Measurements from ENCODE around the gene CAP2.

Gene CAP2

GRCh38 chr6:17474289-17474688 lies 80.9 kb downstream of the CAP2 start:
- no peak for DNase-seq (ENCODE audit: low read depth)

GRCh38 chr6:17475606-17476244 lies 82.3 kb downstream of the CAP2 start:
- no peak for DNase-seq (ENCODE audit: low read depth)

- DNase-seq (ENCODE audit: low read depth), result no peak
Observed at GRCh38 chr6:17476511-17476910, 83.1 kb downstream of the CAP2 start.

- no peak for DNase-seq (ENCODE audit: low read depth)
Observed at GRCh38 chr6:17477356-17477755, 84.0 kb downstream of the CAP2 start.

- no peak for DNase-seq (ENCODE audit: low read depth)
Observed at GRCh38 chr6:17478223-17478907, 85.0 kb downstream of the CAP2 start.

GRCh38 chr6:17478946-17479345 lies 85.6 kb downstream of the CAP2 start:
- DNase-seq (ENCODE audit: low read depth), result no peak

GRCh38 chr6:17480476-17480875 lies 87.1 kb downstream of the CAP2 start:
- DNase-seq (ENCODE audit: low read depth), result no peak

- DNase-seq (ENCODE audit: low read depth), result no peak
Observed at GRCh38 chr6:17482711-17483110, 89.3 kb downstream of the CAP2 start.

- no peak for DNase-seq (ENCODE audit: low read depth)
Observed at GRCh38 chr6:17483391-17484016, 90.1 kb downstream of the CAP2 start.

- DNase-seq (ENCODE audit: low read depth), result no peak
Observed at GRCh38 chr6:17484201-17484849, 90.9 kb downstream of the CAP2 start.

GRCh38 chr6:17485181-17485580 lies 91.8 kb downstream of the CAP2 start:
- DNase-seq (ENCODE audit: low read depth), result no peak

GRCh38 chr6:17485946-17486345 lies 92.6 kb downstream of the CAP2 start:
- no peak for DNase-seq (ENCODE audit: low read depth)

GRCh38 chr6:17486680-17487079 lies 93.3 kb downstream of the CAP2 start:
- no peak for DNase-seq (ENCODE audit: low read depth)

- no peak for DNase-seq (ENCODE audit: low read depth)
Observed at GRCh38 chr6:17490724-17491123, 97.3 kb downstream of the CAP2 start.

GRCh38 chr6:17491416-17492142 lies 98.2 kb downstream of the CAP2 start:
- no peak for DNase-seq (ENCODE audit: low read depth)

- DNase-seq (ENCODE audit: low read depth), result no peak
Observed at GRCh38 chr6:17492350-17492749, 99.0 kb downstream of the CAP2 start.

- no peak for DNase-seq (ENCODE audit: low read depth)
Observed at GRCh38 chr6:17493286-17493685, 99.9 kb downstream of the CAP2 start.

GRCh38 chr6:17494177-17494576 lies 100.8 kb downstream of the CAP2 start:
- no peak for DNase-seq (ENCODE audit: low read depth)

GRCh38 chr6:17494919-17495318 lies 101.5 kb downstream of the CAP2 start:
- no peak for DNase-seq (ENCODE audit: low read depth)

GRCh38 chr6:17497535-17498095 lies 104.2 kb downstream of the CAP2 start:
- no peak for DNase-seq (ENCODE audit: low read depth)

GRCh38 chr6:17501442-17501841 lies 108.0 kb downstream of the CAP2 start:
- DNase-seq (ENCODE audit: low read depth), result no peak
